ENCODE results near the gene FOXP4. TPM values are rescaled to one million over a fixed set of nuclear protein-coding genes. Genes with fewer than 3 reads are reported as not detected.

Gene FOXP4
- total and polyA plus RNA-seq, 2 donors from 2014 or later = 14.0 to 33.2 TPM

DNA sequence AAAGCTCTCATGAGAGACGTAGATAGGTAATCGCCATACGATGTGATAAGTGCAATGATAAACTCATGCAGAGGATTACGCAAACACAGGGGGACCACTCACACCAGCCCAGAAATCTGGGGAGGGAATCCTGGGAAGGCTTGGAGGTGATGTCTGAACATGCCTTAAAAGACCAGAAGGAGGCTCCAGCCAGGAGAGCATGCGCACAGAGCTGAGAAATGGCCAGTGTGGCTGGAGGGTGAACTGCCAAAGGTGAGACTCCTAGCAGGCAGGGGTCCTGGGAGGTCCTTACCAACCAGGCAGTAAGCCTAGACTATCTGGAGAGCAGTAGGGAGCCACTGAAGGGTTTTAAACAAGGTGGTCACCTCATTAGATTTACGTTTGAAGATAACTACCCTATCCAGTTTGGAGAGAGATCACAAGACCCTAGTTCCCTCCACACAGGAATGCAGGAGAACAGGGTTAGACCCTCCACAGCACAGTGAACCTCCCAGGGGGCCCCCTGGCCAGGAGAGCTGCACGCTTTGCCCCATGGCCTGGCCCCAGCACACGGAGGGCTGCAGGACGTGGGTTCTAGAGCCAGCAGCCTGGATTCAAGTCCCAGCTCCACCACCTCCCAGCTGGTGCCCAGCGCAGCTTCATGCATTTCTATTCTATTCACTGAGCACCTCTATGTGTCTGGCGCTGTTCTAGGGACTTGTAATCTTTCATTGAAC, 105.2 kb downstream of the FOXP4 start:
- TF ChIP-seq, protein P1, sequence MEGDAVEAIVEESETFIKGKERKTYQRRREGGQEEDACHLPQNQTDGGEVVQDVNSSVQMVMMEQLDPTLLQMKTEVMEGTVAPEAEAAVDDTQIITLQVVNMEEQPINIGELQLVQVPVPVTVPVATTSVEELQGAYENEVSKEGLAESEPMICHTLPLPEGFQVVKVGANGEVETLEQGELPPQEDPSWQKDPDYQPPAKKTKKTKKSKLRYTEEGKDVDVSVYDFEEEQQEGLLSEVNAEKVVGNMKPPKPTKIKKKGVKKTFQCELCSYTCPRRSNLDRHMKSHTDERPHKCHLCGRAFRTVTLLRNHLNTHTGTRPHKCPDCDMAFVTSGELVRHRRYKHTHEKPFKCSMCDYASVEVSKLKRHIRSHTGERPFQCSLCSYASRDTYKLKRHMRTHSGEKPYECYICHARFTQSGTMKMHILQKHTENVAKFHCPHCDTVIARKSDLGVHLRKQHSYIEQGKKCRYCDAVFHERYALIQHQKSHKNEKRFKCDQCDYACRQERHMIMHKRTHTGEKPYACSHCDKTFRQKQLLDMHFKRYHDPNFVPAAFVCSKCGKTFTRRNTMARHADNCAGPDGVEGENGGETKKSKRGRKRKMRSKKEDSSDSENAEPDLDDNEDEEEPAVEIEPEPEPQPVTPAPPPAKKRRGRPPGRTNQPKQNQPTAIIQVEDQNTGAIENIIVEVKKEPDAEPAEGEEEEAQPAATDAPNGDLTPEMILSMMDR (IDR thresholded peaks at IDR 0.05; ENCODE audit: borderline replicate concordance, extremely low read depth, insufficient read depth) = no peak
- Histone ChIP-seq H3K9me3 (ENCODE audit: control insufficient read depth in 2 of 3, insufficient read depth in 1 of 3, low read length in 3 of 3) (no peaks in the 10 kb centered on the region), H3K36me3 (ENCODE audit: control insufficient read depth in 2 of 3, insufficient read depth in 3 of 3, low read length in 3 of 3) (no peaks in the 10 kb centered on the region), H3K27me3 (ENCODE audit: control insufficient read depth, insufficient read depth, low read length) (no peaks in the 10 kb centered on the region), H3K4me1 (ENCODE audit: control insufficient read depth in 2 of 3, insufficient read depth in 2 of 3, low read depth in 1 of 3, low read length in 3 of 3) (no peaks in the 10 kb centered on the region), H3K4me3 (ENCODE audit: low read length in 3 of 3) (no peak overlapping the region), H3K9ac (ENCODE audit: low read length in 3 of 3) (no peak overlapping the region), H3K27ac (ENCODE audit: low read depth in 2 of 2, low read length in 2 of 2) (no peak overlapping the region)
- FAIRE-seq (no peak), DNase-seq (no peak)
- intact Hi-C loops (cut with DNase I) = no loop called here

Small RNAs within 50 kb of the gene (microRNA-seq; reads per million reads assigned to microRNA genes)
- gene MIR4641 = not detected

Other genes starting within 250 kb of the FOXP4 start
- not detected for gene NCR2, start 210.8 kb upstream of the FOXP4 start, total RNA-seq
- gene NCR2, start 210.8 kb upstream of the FOXP4 start, polyA plus RNA-seq (ENCODE audit: insufficient read depth, low read depth, low replicate concordance) = not detected
- gene MDFI, start 92.1 kb downstream of the FOXP4 start, total RNA-seq = 16.9 TPM
- 2.3 TPM for gene MDFI, start 92.1 kb downstream of the FOXP4 start, polyA plus RNA-seq (ENCODE audit: insufficient read depth, low read depth, low replicate concordance)
- 50.7 TPM for gene TFEB, start 189.2 kb downstream of the FOXP4 start, total RNA-seq
- 51.0 TPM for gene TFEB, start 189.2 kb downstream of the FOXP4 start, polyA plus RNA-seq (ENCODE audit: insufficient read depth, low read depth, low replicate concordance)
- not detected for gene PGC, start 201.0 kb downstream of the FOXP4 start, total RNA-seq
- gene PGC, start 201.0 kb downstream of the FOXP4 start, polyA plus RNA-seq (ENCODE audit: insufficient read depth, low read depth, low replicate concordance) = 0.39 TPM
- 7.0 TPM for gene FRS3, start 233.5 kb downstream of the FOXP4 start, total RNA-seq
- 5.3 TPM for gene FRS3, start 233.5 kb downstream of the FOXP4 start, polyA plus RNA-seq (ENCODE audit: insufficient read depth, low read depth, low replicate concordance)
- 6.5 TPM for gene PRICKLE4, start 234.4 kb downstream of the FOXP4 start, total RNA-seq
- 1.4 TPM for gene PRICKLE4, start 234.4 kb downstream of the FOXP4 start, polyA plus RNA-seq (ENCODE audit: insufficient read depth, low read depth, low replicate concordance)
- gene TOMM6, start 241.3 kb downstream of the FOXP4 start, total RNA-seq = 150 TPM
- 479 TPM for gene TOMM6, start 241.3 kb downstream of the FOXP4 start, polyA plus RNA-seq (ENCODE audit: insufficient read depth, low read depth, low replicate concordance)

Data from kidney (tissue), 14 donors.